ENCODE measurements around the gene MARS1.
"Not testable (repeated sequence)": the region's sequence is repeated elsewhere in the genome, so short reads cannot be mapped to it uniquely, and the experiment has no call there.

The MARS1 gene

DNA sequence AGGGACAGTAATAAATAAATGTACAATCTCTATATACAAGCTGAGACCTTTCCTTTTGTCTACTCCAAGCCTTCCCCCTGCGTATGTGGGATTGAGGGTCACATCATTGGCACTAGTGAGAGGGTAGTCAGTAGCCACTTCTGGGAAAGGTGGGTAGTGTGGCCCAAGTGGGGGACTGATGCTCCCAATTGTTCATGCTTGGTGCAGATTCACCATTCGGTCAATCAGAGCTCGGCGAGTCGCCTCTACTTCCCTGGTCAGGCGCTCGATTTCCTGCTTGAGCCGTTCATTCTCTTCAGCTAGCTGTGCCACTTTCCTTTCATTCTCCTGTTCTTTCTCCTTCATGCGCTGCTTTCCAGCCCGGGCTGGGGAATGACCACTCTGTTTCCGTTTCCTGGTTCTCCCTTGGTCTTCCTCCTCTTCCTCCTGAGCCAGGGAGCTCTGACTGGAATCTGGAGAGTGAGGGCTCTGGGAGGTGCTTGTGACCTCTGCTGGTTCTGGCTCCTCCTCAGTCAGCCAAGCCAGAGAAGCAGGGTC lies 28.8 kb downstream of the MARS1 start:
- DNase-seq (ENCODE audit: low read depth in 2 of 2), result no peak

DNA sequence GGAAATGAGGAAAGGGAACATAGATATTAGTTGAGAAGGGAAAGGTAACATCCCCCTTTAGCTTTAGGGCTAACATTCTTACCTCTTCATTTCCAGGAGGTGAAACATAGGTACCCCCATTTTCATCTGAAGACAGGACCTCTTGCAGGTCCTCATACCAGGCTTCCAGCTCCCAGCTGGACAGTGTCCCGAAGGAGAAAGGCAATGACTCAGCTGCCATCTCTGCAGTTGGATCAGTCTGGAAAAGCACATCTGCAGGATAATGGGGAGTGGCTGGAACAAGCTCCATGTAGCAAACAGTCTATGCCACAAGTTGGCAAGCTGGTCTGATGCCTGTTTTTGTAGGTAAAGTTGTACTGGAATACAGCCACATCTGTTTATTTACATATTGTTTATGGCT lies 29.3 kb downstream of the MARS1 start:
- no peak for DNase-seq (ENCODE audit: low read depth in 2 of 2)

DNA sequence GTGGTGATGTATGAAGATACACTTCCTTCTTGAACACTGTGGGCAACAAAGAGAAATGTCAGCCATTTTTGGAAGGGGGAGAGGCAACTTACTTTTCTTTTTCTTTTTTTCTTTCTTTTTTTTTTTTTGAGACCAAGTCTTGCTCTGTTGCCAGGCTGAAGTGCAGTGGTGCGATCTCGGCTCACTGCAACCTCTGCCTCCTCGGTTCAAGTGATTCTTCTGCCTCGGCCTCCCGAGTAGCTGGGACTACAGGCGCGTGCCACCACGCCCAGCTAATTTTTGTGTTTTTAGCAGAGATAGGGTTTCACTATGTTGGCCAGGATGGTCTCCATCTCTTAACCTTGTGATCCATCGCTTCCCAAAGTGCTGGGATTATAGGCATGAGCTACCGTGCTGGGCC lies 29.9 kb downstream of the MARS1 start:
- DNase-seq (ENCODE audit: low read depth in 2 of 2), result not testable (repeated sequence)

DNA sequence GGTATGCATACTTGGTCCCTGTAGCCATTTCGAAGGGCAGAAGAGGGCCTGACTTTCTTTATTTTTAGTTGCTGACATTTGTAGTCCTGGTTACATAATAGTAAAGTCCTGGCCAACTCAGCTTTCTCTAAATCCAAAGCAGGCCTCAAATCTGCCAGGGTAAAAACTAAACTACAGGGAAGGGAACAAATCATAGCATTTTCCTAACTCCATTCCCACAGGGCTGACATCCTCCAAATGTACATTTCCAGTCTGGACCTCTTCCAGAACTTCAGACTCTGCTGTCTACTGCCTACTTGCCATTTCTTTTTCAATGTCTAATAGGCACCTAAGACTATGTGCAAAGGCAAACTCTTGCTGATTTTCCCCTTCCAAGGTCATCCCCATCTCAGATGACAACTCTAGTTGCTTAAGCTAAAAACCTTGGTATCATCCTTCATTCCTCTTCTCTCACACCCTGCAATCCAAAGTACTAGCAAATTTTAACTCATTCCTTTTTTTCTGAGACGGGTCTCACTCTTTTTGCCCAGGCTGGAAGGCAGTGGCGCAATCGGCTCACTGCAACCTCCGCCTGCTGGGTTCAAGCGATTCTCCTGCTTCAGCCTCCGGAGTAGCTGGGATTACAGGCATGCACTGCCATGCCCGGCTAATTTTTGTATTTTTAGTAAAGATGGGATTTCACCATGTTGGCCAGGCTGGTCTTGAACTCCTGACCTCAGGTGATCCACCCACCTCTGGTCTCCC lies 30.5 kb downstream of the MARS1 start:
- DNase-seq (ENCODE audit: low read depth in 2 of 2), result no peak

DNA sequence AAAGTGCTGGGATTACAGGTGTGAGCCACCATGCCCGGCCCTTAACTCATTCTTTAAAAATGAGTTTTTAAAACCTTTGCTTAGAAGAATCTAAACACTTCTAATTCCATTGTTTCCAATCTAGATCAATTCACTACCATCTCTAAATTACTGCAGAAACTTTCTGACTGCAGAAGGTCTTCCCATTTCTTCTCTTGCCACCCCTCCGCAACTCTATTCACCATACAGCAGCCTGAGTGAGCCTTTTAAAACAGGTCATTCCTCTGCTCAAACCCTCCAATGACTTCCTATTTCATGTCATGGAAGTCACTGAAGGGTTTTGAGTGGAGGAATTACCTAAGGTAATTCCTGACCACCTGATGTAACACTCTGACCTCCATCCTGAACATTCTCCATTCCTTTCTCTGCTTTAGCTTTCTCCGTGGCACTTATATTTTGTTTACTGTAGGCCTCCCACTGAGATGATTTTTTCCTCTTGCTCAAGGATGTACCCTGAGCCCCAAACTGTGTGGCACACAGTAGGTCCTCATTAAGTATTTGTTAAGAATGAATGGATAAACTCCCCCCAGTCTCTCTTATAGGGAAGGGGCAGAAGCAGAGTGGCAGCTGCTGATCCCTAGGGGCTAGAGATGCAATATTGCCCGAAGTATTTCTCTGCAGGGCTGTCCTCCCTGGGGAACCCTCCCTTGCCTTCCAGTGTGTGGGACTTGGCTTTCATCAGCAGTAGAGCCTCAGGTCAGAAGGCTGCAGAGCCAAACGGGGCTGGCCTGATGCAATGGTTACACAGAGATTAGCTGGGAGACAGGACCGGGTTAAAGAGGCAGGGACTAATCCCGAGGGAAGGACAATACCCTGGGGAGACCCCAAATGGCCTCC lies 31.3 kb downstream of the MARS1 start:
- DNase-seq (ENCODE audit: low read depth in 2 of 2), result peak in 1 of 2 donors; percentile 6

DNA sequence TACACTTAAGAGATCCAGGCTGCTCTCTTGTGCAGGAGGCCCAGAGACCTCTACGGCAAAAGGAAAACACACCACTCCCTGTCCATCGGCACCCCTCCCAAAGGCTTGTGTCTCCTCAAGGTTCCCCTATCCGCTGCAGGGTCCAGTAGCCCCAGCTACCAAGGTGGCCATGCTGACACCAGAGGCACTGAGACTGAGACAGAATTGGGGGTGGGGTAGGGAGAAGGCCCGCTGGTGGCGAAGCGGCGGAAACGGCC lies 31.9 kb downstream of the MARS1 start:
- no peak for DNase-seq (ENCODE audit: low read depth in 2 of 2)

DNA sequence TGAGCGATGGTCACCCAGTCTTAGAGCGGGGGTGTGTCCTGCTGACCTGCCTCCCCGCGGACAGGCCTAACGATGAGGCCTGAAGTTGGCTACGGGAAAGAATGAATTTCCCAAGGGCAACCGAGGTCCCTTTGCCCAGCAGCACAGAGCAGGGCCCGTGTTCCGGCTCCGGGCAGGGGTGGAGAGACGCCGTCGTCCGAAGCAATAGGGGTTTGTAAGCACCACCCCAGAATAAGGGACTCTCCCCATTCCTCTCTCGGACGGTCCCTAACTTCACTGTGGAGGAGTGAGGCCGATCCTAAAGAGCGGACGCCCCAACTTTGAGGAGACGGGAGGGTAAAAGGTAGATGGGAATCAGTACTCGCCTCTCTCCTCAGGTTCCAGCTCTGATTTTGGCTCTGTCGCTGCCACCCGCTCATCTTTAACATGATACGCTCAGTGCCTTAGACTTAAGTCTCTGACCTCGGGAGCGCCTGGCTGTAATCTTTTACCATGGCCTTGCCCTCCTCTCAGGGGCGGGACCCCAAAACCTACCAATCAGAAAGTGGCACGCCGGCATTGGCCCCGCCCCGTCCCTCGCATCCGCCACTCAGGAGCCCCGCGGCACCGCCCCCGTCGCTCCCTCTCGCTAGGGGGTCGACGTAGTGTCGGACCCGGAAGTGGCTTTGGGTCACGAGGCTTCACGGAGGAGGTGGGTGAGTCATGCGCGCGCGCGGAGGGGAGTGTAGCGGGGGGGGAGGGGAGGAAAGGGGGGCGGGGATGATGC lies 32.4 kb downstream of the MARS1 start, which contains the start of gene DDIT3:
DDIT3 (minus strand) TSS at position 462 of the 766 bp plus-strand sequence. CDS start 3,108 bp downstream, outside the sequence.
- DNase-seq (ENCODE audit: low read depth in 2 of 2), result peak; percentile 99 to 100

DNA sequence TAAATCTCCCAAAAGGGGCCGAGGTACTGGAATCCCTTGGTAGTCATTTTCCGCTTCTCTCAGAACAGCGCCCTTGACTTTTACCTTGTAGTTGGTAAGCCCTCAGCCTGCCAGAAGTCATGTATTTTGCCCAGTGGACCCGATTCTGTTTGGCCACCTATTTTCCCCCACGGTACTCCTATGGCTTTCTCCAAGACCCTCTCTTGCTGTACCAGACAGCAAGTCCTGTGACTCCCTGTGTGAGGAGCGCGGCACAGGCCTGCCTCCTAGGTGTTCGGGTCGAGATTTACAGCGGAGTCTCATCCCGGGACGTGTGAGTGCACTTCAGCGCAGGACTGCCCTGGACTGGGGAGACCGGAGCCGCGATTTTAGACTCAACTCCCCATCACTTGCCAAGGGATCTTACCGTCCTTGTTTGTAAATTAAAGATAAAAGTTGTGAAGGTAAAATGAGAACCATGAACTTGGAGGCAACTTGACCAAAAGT lies 33.7 kb downstream of the MARS1 start:
- no peak for DNase-seq (ENCODE audit: low read depth in 2 of 2)

DNA sequence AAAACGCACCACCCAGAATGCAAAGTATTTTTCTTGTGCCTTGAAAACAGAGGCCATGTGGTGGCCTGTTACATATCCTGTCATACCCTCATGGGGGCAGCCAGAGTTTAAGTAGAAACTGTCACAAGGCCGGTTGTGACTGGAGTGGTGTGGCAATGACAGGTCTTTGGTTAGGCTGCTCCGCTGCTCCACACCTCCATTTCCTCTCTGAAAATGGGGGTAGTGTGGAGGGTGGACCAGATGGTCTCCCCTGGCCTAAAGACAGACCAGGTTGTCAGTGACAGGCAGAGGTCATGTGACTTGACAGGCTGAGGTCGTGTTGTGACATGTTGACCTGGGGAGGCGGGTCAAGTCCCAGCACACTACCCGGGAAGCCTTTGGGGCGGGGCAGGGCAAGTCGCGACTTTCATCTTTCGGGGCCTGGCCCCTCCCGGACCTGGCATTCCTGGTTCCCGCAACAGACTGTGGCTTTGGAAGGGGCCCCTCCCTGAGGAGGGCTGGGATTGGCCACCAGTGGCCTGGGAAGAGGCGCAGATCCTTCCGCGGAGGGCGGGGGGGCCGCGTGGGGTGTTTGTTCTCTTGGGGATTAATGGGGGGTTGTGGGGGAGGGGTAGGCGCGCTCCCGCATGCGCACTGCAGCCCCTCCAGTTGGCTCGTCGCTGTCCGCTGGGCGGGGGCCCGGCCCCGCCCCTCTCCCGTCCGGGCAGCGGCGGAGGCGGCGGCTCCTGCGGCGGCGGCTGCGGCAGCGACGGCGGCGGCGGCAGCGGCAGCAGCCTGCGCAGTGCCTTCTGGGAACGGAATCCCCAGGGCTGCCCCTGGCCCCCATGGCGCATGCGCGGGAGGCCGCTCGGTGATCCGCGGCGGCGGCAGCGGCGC lies 34.4 kb downstream of the MARS1 start, which contains the start of gene MBD6:
MBD6 (plus strand) TSS at position 814 of the 876 bp plus-strand sequence. CDS start 1,480 bp downstream, outside the sequence.
- peak; percentile 82 to 86 for DNase-seq (ENCODE audit: low read depth in 2 of 2)

DNA sequence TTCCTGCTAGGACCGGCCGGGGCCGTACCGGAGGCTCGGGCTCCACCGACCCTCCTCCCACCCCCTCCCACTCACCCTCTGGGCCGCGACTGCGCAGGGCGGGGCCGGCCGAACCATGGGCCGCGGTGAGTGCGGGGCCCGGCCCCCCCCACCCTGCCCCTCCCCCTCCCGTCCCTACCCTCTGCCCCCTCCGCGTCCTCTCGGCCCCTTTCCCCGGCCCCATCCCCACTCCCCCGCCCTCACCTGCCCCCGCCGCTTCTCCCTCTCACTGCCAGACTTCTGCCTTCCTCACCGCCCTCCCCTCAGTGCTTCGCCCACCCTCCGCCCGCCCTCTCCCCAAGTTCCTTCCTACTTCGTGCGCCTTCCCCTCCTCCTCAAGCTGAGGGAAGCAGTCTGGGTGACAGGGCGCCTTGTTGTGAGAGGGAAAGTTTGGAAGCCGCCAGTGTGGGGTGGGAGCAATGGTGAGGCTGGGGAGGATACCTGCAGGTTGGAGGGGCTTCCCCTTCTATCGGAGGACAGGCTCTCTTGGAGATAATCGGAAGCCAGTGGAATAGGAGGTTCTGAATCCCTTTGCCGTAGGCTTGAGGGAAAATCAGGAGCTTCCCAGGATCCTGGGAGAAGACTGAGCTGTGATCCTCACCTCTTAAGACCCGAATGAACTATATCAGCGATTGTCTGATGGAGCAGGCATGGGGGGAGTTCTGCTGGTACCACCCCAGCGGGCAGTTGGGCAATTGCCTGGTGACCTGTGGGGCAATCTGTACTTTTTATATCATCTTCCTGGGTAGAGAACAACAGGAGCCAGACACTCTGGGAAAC lies 35.2 kb downstream of the MARS1 start:
- peak in 1 of 2 donors; percentile 22 for DNase-seq (ENCODE audit: low read depth in 2 of 2)

DNA sequence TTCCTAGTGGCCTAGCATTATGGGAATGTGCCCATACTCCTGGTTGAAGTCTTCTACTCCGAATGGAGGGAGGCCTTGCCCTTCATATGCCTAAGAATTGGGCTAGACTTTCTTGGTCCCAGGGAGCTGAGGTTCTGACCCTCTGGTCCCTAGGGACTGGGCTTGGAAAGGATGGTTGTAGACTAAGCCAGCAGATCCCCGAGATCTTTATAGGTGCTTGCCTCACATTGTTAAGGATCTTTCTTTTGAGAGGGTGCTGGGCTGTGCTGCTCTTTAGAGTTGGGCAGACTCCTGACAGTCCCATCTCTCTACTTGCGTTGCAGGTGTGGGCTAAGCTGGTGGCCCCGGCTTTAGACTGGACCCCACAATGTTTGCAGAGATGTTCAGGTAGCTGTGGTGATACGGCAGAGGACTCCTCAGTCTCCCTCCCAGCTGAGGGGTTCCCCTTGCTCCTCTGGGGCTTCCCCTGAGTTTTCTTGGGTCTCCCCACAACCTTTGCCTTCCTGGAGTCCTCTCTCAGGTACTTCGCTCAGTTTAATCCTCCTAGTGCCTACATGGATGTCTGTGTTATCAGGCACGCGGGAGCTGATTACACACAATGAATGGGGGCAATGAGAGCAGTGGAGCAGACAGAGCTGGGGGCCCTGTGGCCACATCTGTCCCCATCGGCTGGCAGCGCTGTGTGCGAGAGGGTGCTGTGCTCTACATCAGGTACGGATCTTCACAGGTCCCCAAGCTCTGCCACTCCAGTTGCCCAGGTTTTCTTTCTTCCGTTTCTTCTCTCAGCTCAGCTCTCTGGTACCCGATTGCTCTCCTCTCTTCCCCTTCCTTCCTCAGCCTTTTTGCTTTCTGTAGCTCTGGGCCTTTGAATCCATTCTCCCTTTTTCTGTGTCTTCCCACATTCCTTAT lies 36.1 kb downstream of the MARS1 start:
- no peak for DNase-seq (ENCODE audit: low read depth in 2 of 2)

DNA sequence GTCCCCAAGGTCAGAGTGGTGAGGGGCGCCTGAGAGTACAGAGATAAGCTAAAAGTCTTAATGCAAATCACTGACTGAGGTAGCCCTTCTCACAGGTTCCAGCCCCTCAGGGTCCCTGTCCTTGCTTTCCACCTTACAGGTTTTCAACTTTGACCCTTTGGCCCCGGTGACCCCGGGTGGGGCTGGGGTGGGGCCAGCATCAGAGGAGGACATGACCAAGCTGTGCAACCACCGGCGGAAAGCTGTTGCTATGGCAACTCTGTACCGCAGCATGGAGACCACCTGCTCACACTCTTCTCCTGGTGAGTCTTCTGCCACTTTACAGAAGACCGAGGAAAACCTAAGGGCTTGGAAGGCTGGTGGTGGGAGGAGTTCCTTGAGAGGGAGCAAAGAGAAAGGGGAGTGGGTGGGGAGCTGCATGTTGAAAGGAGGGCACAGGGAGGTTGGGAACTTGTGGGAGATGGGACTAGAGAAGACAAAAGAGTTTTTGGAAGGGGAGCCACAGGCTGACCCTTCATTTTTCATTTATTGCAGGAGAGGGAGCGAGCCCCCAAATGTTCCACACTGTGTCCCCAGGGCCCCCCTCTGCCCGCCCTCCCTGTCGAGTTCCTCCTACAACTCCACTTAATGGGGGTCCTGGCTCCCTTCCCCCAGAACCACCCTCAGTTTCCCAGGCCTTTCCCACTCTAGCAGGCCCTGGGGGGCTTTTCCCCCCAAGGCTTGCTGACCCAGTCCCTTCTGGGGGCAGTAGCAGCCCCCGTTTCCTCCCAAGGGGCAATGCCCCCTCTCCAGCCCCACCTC lies 37.1 kb downstream of the MARS1 start:
- no peak for DNase-seq (ENCODE audit: low read depth in 2 of 2)

DNA sequence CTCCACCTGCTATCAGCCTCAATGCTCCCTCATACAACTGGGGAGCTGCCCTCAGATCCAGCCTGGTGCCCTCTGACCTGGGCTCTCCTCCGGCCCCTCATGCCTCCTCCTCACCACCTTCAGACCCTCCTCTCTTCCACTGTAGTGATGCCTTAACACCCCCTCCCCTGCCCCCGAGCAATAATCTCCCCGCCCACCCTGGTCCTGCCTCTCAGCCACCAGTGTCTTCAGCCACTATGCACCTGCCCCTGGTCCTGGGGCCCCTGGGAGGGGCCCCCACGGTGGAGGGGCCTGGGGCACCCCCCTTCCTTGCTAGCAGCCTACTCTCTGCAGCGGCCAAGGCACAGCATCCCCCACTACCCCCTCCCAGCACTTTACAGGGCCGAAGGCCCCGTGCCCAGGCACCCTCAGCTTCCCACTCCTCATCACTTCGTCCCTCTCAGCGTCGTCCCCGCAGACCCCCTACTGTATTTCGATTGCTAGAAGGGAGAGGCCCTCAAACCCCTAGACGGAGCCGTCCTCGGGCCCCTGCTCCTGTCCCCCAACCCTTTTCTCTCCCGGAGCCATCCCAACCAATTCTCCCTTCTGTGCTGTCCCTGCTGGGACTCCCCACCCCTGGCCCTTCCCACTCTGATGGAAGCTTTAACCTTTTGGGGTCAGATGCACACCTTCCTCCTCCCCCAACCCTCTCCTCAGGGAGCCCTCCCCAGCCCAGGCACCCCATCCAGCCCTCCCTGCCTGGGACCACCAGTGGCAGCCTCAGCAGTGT lies 37.9 kb downstream of the MARS1 start:
- DNase-seq (ENCODE audit: low read depth in 2 of 2), result no peak

DNA sequence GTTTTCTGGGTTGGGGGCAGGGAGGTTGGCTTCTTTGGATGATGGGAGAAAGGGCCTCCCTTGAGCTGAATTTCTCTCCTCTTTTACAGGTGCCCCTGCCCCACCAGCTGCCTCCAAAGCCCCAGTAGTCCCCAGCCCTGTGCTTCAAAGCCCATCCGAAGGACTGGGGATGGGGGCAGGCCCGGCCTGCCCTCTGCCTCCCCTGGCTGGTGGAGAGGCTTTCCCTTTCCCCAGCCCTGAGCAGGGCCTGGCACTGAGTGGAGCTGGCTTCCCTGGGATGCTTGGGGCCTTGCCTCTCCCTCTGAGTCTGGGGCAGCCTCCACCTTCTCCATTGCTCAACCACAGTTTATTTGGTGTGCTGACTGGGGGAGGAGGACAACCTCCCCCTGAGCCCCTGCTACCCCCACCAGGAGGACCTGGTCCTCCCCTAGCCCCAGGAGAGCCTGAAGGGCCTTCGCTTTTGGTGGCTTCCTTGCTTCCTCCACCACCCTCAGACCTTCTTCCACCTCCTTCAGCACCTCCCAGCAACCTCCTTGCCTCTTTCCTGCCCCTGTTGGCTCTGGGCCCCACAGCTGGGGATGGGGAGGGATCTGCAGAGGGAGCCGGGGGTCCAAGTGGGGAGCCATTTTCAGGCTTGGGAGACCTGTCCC lies 38.7 kb downstream of the MARS1 start:
- no peak for DNase-seq (ENCODE audit: low read depth in 2 of 2)

DNA sequence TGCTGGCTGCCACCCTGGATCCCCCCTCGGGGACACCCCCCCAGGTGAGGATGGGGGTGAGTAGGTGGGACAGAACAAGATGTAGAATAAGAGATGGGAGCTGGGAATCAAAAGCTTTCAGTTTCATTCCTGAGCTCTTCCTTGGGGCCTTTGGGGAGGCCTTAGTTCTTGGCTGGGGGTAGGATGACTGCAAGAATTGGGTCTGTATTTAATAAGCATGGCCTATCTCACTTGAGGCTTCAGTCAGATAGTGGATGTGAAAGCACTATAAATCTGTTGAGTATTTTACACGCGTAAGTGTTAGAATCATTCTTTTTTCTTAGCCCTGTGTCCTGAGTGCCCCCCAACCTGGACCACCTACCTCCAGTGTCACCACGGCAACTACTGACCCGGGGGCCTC lies 39.3 kb downstream of the MARS1 start:
- DNase-seq (ENCODE audit: low read depth in 2 of 2), result no peak

DNA sequence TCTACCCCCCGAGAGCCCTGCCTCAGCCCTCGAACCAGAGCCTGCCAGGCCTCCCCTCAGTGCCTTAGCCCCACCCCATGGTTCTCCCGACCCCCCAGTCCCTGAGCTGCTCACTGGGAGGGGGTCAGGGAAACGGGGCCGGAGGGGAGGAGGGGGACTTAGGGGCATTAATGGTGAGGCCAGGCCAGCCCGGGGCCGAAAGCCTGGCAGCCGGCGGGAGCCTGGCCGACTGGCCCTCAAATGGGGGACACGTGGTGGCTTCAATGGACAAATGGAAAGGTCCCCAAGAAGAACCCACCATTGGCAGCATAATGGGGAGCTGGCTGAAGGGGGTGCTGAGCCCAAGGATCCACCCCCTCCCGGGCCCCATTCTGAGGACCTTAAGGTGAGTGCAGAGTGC lies 40.3 kb downstream of the MARS1 start:
- DNase-seq (ENCODE audit: low read depth in 2 of 2), result no peak

Measured in stimulated activated CD4-positive, alpha-beta T cell treated with anti-CD3 and anti-CD28 coated beads, Interleukin-15, amount 100 ng/mL, for 48 hours (primary cell).